GM06990 (cell line): ENCODE data around the gene ZNF148.
A peak's percentile ranks its signal among the peaks of the same experiment; 100 is the strongest.
"Not testable (repeated sequence)": the region's sequence is repeated elsewhere in the genome, so short reads cannot be mapped to it uniquely, and the experiment has no call there.

Experiments
- DNase-seq: peaks from one replicate; pipeline ENCODE4 v3.0.0-alpha.2; 2011; ENCODE audit not compliant: insufficient read length; ENCODE audit errors: extremely low read depth
- H3K27me3 ChIP-seq: replicated peaks from 2 replicates; pipeline ENCODE4 v1.6.0; 2011; ENCODE audit warnings: low read length; ENCODE audit not compliant: control insufficient read depth, insufficient read depth
- H3K36me3 ChIP-seq: 2 replicates; pipeline ENCODE4 v1.5.1; 2011; ENCODE audit warnings: low read length; ENCODE audit not compliant: control insufficient read depth, insufficient read depth
- H3K4me3 ChIP-seq: replicated peaks from 2 replicates; pipeline ENCODE4 v1.5.1; 2011; ENCODE audit warnings: low read depth, mild to moderate bottlenecking, control low read depth, low read length
- CTCF ChIP-seq: IDR thresholded peaks from 2 replicates; pipeline ENCODE4 v1.5.1; 2011; ENCODE audit warnings: low read length, control low read depth, mild to moderate bottlenecking, inconsistent platforms; ENCODE audit not compliant: insufficient read depth, poor library complexity, severe bottlenecking

ZNF148 gene

GRCh38 chr3:125406070-125406469 is 30.9 kb upstream of the ZNF148 start:
- H3K27me3 ChIP-seq = no peaks in the 10 kb centered on the region
- no peak for TF ChIP-seq CTCF
- no peak for DNase-seq
- no peaks in the 10 kb centered on the region for H3K36me3 ChIP-seq
- no peak overlapping the region for H3K4me3 ChIP-seq

GRCh38 chr3:125405515-125405914 is 30.4 kb upstream of the ZNF148 start:
- not testable (repeated sequence) for H3K27me3 ChIP-seq, DNase-seq, H3K36me3 ChIP-seq, H3K4me3 ChIP-seq

- Histone ChIP-seq H3K27me3 (no peaks in the 10 kb centered on the region), H3K4me3 (no peak overlapping the region), H3K36me3 (no peaks in the 10 kb centered on the region)
- TF ChIP-seq CTCF = no peak
- DNase-seq = no peak
These were observed 28.7 kb upstream of the ZNF148 start for GRCh38 chr3:125403789-125404188.

GRCh38 chr3:125402639-125403038 is 27.5 kb upstream of the ZNF148 start:
- TF ChIP-seq CTCF = no peak
- H3K4me3 ChIP-seq = no peak overlapping the region
- no peak for DNase-seq
- H3K27me3 ChIP-seq = no peaks in the 10 kb centered on the region
- no peaks in the 10 kb centered on the region for H3K36me3 ChIP-seq

- H3K36me3 ChIP-seq = no peaks in the 10 kb centered on the region
- H3K27me3 ChIP-seq = no peaks in the 10 kb centered on the region
- TF ChIP-seq CTCF = no peak
- H3K4me3 ChIP-seq = no peak overlapping the region
- no peak for DNase-seq
These were observed 26.3 kb upstream of the ZNF148 start for GRCh38 chr3:125401402-125401801.

- Histone ChIP-seq H3K36me3 (no peaks in the 10 kb centered on the region), H3K27me3 (no peaks in the 10 kb centered on the region), H3K4me3 (no peak overlapping the region)
- peak; percentile 38 for TF ChIP-seq CTCF
- no peak for DNase-seq
These were observed 23.8 kb upstream of the ZNF148 start for GRCh38 chr3:125398952-125399351.
